Testis (tissue), 2 donors: Measurements from ENCODE around the gene NPHP4.

Experiments used
- POLR2A ChIP-seq: fragments of 450-650 bp; IDR thresholded peaks from one replicate; pipeline ENCODE4 v1.6.1; 2017; ENCODE audit warnings: antibody characterized with exemption, mild to moderate bottlenecking, moderate library complexity
- TF ChIP-seq, protein P1 (sequence below), 3 experiments: fragments of 450-650 bp in 2 of 3; fragments of 200-600 bp in 1 of 3; sonication (generic) in 1 of 3; IDR thresholded peaks; one replicate each; pipeline ENCODE4 v1.5.1; 2016 to 2019; ENCODE audit warnings: antibody characterized with exemption in 3 of 3, mild to moderate bottlenecking in 2 of 3, moderate library complexity in 1 of 3

DNA sequence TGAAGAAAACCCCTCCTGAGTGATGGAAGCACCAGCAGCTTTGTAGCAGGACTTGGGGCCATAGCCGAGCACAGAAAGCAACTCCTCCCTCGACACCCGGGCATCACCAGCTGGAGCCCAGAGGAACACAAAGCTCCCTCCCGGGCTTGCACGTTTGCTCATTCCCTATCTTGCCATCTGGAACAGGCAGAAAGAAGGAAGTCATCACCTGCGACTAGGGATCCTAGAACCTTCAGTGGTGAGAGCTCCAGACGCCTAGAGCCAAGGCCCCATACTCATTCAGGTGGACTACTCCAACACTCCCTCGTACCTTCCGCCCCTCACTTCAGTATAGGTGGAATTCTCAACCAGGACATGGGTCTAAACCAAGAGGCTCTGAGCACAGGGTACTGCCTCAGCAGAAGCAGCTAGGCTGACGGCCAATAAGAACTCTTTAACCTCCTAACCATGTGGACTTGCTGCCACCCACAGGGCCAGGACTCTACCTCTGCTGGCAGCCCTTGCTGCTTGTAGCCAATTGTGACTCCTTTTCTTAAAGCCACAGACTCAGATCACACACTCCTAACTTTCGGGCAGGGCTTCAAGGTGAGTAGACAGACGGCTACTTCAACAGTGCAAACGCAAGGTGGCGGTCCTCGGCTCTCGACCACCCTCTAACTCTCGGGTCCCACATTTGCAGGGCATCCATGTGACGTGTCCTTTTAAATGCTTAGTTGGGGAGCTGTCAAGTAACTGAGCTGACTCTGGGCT lies 65.4 kb downstream of the NPHP4 start:
- no peak for TF ChIP-seq POLR2A
- TF ChIP-seq, protein P1, sequence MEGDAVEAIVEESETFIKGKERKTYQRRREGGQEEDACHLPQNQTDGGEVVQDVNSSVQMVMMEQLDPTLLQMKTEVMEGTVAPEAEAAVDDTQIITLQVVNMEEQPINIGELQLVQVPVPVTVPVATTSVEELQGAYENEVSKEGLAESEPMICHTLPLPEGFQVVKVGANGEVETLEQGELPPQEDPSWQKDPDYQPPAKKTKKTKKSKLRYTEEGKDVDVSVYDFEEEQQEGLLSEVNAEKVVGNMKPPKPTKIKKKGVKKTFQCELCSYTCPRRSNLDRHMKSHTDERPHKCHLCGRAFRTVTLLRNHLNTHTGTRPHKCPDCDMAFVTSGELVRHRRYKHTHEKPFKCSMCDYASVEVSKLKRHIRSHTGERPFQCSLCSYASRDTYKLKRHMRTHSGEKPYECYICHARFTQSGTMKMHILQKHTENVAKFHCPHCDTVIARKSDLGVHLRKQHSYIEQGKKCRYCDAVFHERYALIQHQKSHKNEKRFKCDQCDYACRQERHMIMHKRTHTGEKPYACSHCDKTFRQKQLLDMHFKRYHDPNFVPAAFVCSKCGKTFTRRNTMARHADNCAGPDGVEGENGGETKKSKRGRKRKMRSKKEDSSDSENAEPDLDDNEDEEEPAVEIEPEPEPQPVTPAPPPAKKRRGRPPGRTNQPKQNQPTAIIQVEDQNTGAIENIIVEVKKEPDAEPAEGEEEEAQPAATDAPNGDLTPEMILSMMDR (IDR thresholded peaks at IDR 0.05): no peak
